ENCODE results near the gene GOLGA6B.

Gene GOLGA6B

GRCh38 chr15:72676838-72677237 is 22.3 kb downstream of the GOLGA6B start:
- no peak overlapping the region for H3K4me3 ChIP-seq (replicated peaks; ENCODE audit: low read depth, low read length)
- DNase-seq (ENCODE audit: extremely low read depth, low read depth) = no peak
- TF ChIP-seq, protein P1, sequence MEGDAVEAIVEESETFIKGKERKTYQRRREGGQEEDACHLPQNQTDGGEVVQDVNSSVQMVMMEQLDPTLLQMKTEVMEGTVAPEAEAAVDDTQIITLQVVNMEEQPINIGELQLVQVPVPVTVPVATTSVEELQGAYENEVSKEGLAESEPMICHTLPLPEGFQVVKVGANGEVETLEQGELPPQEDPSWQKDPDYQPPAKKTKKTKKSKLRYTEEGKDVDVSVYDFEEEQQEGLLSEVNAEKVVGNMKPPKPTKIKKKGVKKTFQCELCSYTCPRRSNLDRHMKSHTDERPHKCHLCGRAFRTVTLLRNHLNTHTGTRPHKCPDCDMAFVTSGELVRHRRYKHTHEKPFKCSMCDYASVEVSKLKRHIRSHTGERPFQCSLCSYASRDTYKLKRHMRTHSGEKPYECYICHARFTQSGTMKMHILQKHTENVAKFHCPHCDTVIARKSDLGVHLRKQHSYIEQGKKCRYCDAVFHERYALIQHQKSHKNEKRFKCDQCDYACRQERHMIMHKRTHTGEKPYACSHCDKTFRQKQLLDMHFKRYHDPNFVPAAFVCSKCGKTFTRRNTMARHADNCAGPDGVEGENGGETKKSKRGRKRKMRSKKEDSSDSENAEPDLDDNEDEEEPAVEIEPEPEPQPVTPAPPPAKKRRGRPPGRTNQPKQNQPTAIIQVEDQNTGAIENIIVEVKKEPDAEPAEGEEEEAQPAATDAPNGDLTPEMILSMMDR (IDR thresholded peaks at IDR 0.05; ENCODE audit: low read depth, low read length, missing control alignments) = no peak

DNA sequence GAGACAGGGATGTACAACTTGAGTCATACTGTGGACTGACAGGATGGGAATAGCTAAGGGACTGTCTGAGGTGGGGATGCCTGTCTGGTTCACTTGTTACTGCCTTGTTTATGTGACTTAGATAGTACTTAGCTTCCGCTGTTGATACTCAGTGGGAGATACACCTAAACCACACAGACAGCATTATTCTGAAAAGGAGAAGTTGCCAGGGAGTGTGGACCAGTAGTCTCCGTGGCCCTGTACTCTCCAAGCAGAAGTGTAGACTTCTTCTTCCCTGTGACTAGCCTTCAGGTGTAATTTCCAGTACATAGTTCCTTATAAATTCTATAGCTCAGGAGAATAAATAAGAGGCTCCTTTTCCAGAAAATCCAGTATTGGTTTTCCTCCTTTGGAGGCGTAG is 26.4 kb downstream of the GOLGA6B start:
- H3K4me3 ChIP-seq (replicated peaks; ENCODE audit: low read depth, low read length) = no peak overlapping the region
- DNase-seq (ENCODE audit: extremely low read depth, low read depth) = no peak
- TF ChIP-seq, protein P1 (IDR thresholded peaks at IDR 0.05; ENCODE audit: low read depth, low read length, missing control alignments) = no peak

GRCh38 chr15:72682772-72683171 is 28.3 kb downstream of the GOLGA6B start:
- H3K4me3 ChIP-seq (replicated peaks; ENCODE audit: low read depth, low read length) = no peak overlapping the region
- TF ChIP-seq, protein P1 (IDR thresholded peaks at IDR 0.05; ENCODE audit: low read depth, low read length, missing control alignments) = no peak
- no peak for DNase-seq (ENCODE audit: extremely low read depth, low read depth)

- TF ChIP-seq, protein P1 (IDR thresholded peaks at IDR 0.05; ENCODE audit: low read depth, low read length, missing control alignments) = no peak
- peak overlapping the region; percentile 51 for H3K4me3 ChIP-seq (replicated peaks; ENCODE audit: low read depth, low read length)
- DNase-seq (ENCODE audit: extremely low read depth, low read depth) = no peak
Measured at GRCh38 chr15:72685301-72685924, 30.9 kb downstream of the GOLGA6B start.

DNA sequence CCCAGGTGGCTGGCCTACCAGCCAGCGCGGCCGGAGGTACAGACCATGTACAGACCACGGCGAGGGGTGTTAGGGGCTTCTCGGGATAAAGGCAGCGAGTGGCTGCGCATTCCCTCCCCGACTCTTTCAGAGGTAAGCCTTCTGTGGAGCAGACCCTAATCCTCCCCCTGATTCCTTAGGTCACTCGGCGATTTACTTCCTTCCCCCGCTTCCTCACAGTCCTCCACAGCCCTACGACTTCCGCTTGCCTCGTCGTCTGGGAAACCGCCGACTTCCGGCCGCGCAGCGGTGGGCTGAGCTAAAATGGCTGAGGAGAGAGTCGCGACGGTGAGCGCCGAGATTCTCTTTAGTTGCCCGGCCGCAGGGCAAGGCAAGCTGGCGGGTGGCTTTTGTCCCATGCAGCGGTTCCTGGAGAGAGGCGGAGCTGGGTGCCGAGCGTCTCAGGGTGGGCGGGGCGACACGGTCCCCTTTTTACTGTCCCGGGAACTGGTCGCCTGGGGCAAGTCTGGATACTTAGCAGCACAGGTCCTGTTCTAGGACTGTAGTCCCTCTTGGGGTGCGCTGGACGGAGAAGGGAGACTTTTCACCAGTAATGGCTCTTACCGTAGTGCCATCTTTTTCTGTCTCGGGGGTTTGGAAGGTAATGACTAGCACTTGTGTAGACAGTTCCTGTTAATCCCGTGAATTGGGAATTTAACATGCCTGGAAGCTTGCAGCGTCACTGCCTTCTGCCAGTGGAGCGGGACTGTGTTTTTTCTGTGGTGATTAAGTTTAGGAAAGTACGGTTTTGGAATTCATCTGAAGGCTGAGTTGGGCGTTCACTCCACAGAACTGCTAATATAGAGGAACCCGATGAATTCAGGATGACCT is 31.7 kb downstream of the GOLGA6B start, which contains the start of the genes BBS4 and HIGD2B:
Gene BBS4 (plus strand): TSS at position 283 of the 870 bp plus-strand sequence. CDS start 21 bp downstream, at position 304.
Gene HIGD2B (minus strand): TSS at position 258 of the 870 bp plus-strand sequence. CDS start 9,808 bp downstream, outside the sequence.
- H3K4me3 ChIP-seq (replicated peaks; ENCODE audit: low read depth, low read length) = peak within 1 kb of the TSS; percentile 51
- peak; percentile 66 for DNase-seq (ENCODE audit: extremely low read depth, low read depth)
- TF ChIP-seq, protein P1 (IDR thresholded peaks at IDR 0.05; ENCODE audit: low read depth, low read length, missing control alignments) = no peak

- TF ChIP-seq, protein P1 (IDR thresholded peaks at IDR 0.05; ENCODE audit: low read depth, low read length, missing control alignments) = no peak
- DNase-seq (ENCODE audit: extremely low read depth, low read depth) = no peak
Measured at GRCh38 chr15:72688697-72689096, 34.2 kb downstream of the GOLGA6B start.

More at GRCh38 chr15:72688697-72689096, 34.2 kb downstream of the GOLGA6B start:
- no peak overlapping the region for H3K4me3 ChIP-seq (replicated peaks; ENCODE audit: low read depth, low read length)

Measured in HFF-Myc (cell line).